GM19025 (cell line): ENCODE data around the gene UXS1.
"Not testable (repeated sequence)": the region's sequence is repeated elsewhere in the genome, so short reads cannot be mapped to it uniquely, and the experiment has no call there.

Source experiments
- ATAC-seq: cut with Tn5 transposase; IDR thresholded peaks from one replicate; pipeline ENCODE4 v1.9.1; 2021; ENCODE audit warnings: mild to moderate bottlenecking, low read depth, moderate library complexity; ENCODE audit not compliant: unreplicated experiment

UXS1 gene

GRCh38 chr2:106193977-106194778 is at the start of gene UXS1:
TSS of gene UXS1 (minus strand) at chr2:106194301. CDS start at chr2:106194241, 60 bp downstream.
- peak; percentile 72 for ATAC-seq

DNA sequence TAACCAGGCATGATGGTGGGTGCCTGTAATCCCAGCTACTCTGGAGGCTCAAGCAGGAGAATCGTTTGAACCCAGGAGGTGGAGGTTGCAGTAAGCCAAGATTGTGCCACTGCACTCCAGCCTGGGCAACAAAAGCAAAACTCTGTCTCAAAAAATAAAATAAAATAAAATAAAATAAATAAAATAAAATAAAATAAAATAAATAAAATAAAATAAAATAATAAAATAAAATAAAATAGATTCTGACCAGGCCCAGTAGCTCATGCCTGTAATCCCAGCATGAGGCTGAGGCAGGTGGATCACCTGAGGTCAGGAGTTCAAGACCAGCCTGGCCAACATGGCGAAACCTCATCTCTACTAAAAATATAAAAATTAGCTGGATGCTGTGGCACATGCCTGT is 45.4 kb upstream of the UXS1 start:
- not testable (repeated sequence) for ATAC-seq

GRCh38 chr2:106235392-106235791 is 41.3 kb upstream of the UXS1 start:
- not testable (repeated sequence) for ATAC-seq

- ATAC-seq, result no peak
Observed at GRCh38 chr2:106233350-106233706, 39.2 kb upstream of the UXS1 start.

GRCh38 chr2:106232638-106233349 is 38.7 kb upstream of the UXS1 start:
- ATAC-seq, result no peak

DNA sequence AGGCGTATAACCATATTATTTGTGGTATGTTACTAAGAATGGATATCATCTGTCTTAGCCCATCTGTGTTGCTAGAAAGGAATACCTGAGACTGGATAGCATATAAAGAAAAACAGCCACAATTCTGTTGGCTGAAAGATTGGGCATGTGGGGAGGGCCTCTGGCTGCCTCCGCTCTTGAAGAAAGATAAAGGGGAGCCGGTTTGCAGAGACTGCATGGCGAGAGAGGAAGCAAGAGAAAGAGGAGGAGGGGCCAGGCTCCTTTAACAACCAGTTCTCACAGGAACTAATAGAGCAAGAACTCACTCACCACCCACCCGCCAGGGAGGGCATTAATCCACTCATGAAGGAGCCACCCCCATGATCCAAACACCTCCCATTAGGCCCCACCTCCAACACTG is 29.2 kb upstream of the UXS1 start:
- no peak for ATAC-seq

- ATAC-seq, result not testable (repeated sequence)
Observed at GRCh38 chr2:106222057-106222456, 28.0 kb upstream of the UXS1 start.

DNA sequence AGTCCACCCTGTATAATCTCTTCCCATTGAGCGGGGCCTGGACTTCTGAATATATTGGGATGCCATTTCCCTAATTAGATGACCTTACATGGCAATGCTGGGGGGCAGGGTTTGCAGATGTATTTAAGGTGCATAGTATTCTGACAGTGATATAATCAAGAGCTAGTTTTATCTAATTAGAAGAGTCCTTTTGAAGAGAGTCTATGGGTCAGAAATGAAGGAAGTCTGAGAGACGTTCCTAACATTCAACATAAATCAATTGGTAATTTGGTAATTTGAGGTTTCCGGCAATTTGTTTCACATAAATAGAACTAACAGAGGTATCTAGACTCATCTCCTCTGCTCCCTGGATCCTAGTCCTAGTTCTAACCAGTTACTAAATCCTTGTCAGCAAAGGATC is 25.7 kb upstream of the UXS1 start:
- no peak for ATAC-seq

DNA sequence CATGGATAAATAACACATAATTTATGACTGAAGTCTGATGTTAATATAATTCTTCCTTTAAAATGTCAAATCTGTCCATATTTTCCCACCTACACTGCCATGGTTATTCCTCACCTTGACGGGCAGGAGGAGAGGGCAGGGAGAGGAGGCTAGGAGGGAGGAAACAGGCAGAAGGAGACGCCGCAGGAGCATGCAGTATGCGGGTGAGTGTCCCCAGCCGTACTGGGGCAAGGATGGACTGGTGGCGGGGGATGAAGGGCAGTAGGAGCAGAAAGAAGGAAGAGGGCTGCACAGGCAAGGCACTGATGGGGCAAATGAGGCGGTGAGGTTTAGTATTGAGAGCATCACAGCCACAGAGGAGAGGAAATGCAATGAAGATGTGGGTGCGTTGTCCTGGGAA is 25.1 kb upstream of the UXS1 start:
- ATAC-seq, result not testable (repeated sequence)

DNA sequence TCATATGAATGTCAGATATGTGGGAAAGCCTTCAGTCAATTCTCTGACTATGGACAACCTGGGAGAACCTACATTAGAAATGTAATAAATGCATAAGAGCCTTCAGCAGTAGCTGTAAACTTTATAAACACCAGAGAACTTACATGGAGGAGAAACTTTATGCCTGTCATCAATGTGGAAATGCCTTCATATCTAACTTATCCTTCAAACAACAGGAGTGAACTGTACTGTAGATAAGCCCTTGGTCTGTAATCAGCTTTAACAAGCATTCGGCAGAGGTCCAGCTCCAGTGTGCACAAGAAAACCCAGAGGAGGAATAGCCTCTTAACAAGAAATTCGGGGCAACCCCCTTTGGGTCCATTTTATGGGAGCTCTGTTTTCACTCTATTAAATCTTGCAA is 14.8 kb upstream of the UXS1 start:
- ATAC-seq, result no peak

- ATAC-seq, result no peak
Observed at GRCh38 chr2:106208399-106208798, 14.3 kb upstream of the UXS1 start.

- ATAC-seq, result no peak
Observed at GRCh38 chr2:106207246-106207645, 13.1 kb upstream of the UXS1 start.

DNA sequence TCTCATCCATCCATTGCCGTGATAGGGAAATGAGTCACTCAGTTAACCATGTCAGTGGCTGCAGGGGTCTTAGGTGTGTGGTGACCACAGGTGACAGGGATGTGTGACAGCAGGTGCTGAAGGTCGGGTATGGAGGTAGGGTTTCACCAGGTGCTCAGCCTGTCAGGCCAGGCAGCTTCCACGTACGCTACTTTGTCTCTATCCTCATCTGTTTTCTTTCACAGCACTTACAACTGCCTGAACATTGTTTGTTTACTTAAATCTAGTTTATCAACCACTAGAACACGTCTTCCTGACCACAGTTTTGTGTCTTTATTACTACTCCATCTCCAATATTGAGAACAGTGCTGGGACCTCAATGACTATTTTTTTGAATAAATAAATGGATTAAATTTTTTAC is 11.4 kb upstream of the UXS1 start:
- no peak for ATAC-seq

DNA sequence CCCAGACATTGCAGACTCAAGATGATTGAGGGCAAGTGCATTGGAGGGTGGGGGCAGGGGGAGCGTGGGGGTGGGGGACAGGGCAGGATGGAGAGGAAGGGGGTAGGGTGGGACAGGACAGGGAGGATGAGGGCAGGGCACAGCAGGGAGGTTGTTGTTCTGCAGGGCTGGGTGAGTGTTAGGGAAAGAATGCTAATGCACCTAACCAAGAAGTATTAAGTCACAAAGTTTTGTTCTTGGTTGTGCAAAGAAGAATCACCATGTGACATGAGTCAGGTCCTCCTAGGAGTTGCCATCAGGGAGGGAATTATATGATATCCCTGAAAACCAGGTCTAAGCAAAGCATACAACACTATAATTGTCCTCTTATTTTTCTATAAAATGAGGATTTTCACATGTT is 10.4 kb upstream of the UXS1 start:
- not testable (repeated sequence) for ATAC-seq

DNA sequence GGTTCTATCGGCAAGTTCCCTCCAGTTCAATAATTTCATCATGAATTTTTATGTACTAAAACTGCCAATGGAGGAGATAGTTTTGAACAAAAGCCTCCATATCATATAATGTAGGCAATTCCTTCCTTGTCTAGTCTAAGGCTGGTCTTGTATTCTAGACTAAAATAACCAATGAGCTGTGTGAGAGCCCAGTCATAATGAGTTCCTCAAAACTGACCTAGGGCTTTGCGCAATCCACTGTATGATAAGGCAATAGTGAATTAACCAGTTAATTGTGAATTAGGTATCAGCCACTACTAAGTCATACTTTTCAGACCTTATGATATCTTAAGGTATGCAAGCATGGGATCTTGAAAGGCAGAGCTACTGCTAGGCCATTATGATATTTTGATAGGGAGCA is 7.6 kb upstream of the UXS1 start:
- no peak for ATAC-seq

GRCh38 chr2:106197878-106198277 is 3.8 kb upstream of the UXS1 start:
- ATAC-seq, result no peak

DNA sequence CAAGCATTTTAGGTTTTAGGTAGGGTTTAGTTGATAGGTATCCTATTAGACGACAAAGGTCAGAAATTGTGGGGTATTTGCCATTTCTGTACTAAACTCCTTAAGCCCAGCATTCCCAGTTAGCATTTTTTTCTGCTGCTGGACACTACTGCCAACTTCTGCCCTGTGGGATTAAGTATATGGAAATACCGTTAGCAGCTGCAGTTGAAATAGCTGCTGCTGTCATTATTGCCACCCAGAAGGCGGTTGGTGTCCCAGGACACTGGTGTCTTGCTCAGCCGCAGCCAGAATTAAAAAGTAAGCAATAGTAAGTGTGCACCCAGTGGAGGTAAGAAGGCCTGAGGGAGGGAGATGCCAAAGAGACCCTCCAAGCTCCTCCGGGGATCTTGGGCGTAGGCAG is 1.9 kb upstream of the UXS1 start:
- no peak for ATAC-seq

GRCh38 chr2:106195456-106195855 is 1.4 kb upstream of the UXS1 start:
- no peak for ATAC-seq

GRCh38 chr2:106193690-106193976 is 468 bp downstream of the UXS1 start:
- no peak for ATAC-seq

DNA sequence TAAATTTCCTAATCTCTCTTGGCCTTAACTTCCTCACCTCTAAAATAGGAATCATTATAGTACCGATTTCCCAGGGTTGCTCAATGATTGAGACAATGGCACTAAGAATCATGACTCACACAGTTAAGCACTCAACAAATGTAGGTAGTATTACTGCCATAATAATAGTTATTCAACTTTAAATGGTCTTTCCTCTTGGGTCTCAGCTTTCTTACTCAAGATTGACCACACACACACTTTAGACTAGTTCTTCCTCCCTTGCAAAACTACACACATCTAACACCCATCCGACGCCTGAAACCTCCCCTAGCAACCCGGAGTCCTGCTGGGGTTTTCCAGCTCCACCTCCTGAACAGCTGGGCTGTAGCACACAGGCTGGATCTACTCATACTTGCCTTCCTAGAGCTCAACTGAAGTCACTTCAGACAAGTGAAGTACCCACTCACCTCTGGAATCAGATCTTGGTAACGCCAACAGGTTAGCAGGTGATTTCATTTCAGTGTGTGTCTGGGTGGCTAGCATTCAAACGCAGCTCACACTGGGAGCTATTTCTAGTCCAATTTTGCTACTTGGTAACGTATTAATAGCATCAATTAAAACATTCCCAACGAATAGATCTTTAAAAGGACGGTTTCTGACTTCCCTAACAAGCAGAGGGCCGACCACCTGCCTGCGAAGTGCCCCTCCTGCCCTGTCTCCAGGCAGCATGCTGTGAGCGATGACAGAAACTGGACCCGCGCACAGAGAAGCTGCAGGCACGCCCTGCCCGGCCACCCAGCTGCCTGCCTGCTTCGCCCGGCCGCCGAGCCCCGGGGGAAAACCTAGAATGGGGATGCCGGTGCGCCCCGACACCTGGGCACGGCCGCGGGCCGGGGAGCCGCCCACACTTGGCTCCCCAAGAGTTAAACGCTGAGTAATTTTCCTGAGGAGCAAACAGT is 1.1 kb downstream of the UXS1 start:
- peak; percentile 37 for ATAC-seq

- no peak for ATAC-seq
Observed at GRCh38 chr2:106191511-106192016, 2.5 kb downstream of the UXS1 start.
